ENCODE results near the gene PIP4K2B. TPM values are rescaled to one million over a fixed set of nuclear protein-coding genes. Genes with fewer than 3 reads are reported as not detected.
"Not testable (repeated sequence)": the region's sequence is repeated elsewhere in the genome, so short reads cannot be mapped to it uniquely, and the experiment has no call there.

The PIP4K2B gene
- total RNA-seq, 4 donors from 2014 or later = 15.3 to 63.5 (median 23.5) TPM

DNA sequence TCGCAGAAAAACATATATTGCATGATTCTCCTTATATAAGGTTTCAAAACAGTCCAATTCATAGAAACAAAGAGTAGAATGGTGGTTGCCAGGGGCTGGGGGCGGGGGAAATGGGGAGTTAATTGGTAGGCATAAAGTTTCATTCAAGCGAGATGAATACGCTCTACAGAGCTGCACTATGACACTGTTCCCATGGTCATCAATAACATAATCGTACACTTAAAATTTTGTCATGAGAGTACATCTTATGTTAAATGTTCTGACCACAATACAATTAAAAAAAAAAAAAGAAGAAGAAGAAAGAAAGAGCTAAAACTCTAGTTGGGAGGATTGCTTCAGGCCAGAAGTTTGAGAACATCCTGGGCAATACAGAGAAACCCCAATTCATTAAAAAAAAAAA is 5.1 kb downstream of the PIP4K2B start:
- H3K4me1 ChIP-seq = peaks cover 19 to 31% (median 27%) of the 10 kb centered on the region in 4 donors
- no peak overlapping the region for H3K27ac ChIP-seq
- no peaks in the 10 kb centered on the region for H3K27me3 ChIP-seq
- TF ChIP-seq, protein P1, sequence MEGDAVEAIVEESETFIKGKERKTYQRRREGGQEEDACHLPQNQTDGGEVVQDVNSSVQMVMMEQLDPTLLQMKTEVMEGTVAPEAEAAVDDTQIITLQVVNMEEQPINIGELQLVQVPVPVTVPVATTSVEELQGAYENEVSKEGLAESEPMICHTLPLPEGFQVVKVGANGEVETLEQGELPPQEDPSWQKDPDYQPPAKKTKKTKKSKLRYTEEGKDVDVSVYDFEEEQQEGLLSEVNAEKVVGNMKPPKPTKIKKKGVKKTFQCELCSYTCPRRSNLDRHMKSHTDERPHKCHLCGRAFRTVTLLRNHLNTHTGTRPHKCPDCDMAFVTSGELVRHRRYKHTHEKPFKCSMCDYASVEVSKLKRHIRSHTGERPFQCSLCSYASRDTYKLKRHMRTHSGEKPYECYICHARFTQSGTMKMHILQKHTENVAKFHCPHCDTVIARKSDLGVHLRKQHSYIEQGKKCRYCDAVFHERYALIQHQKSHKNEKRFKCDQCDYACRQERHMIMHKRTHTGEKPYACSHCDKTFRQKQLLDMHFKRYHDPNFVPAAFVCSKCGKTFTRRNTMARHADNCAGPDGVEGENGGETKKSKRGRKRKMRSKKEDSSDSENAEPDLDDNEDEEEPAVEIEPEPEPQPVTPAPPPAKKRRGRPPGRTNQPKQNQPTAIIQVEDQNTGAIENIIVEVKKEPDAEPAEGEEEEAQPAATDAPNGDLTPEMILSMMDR (IDR thresholded peaks at IDR 0.05) = no peak
- TF ChIP-seq POLR2AphosphoS5 (IDR thresholded peaks at IDR 0.05) (no peak), EP300 (IDR thresholded peaks at IDR 0.05; ENCODE audit: low read depth) (no peak), POLR2A (IDR thresholded peaks at IDR 0.05) (no peak)
- intact Hi-C loops (cut with DNase I; ENCODE audit: low total_unique reads) (no loop called here), in situ Hi-C loops (cut with MboI; ENCODE audit: low pct_ligation_motif_present in 1 of 4, low pct_unique_long_range_greater_than_20kb in 1 of 4, low sequenced_read_pairs in 3 of 4) (no loop called here)
- H3K36me3 ChIP-seq = no peaks in the 10 kb centered on the region
- DNase-seq = no peak
- H3K9me3 ChIP-seq = no peaks in the 10 kb centered on the region
- whole genome bisulfite sequencing, 2 donors (ENCODE audit: low coverage in 1 of 2) = 94 to 95% methylated on average over 5 of the region's 5 CpGs
- no peak overlapping the region for H3K4me3 ChIP-seq

DNA sequence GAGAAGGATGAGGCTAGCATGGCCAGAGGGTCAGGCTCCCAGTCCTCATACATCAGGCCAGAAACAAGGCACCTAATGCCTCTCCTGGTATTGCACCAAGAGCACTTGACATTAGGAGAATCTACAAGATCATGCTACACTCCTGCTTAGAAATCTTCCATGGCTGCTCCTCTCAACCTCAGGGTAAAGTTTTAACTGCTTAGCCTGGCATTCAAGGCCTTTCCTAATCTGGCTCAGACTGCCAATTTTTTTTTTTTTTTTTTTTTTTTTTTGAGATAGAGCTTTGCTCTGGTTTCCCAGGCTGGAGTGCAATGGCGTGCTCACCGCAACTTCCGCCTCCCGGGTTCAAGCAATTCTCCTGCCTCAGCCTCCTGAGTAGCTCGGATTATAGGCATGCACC is 8.2 kb downstream of the PIP4K2B start:
- intact Hi-C loops (cut with DNase I; ENCODE audit: low total_unique reads) (no loop called here), in situ Hi-C loops (cut with MboI; ENCODE audit: low pct_ligation_motif_present in 1 of 4, low pct_unique_long_range_greater_than_20kb in 1 of 4, low sequenced_read_pairs in 3 of 4) (no loop called here)
- Histone ChIP-seq H3K27ac (no peak overlapping the region), H3K9me3 (no peaks in the 10 kb centered on the region), H3K36me3 (peaks cover 0 to 9% (median 3%) of the 10 kb centered on the region in 4 donors), H3K4me1 (peaks cover 0 to 4% (median 1%) of the 10 kb centered on the region in 4 donors), H3K27me3 (no peaks in the 10 kb centered on the region), H3K4me3 (no peak overlapping the region)
- DNase-seq = no peak
- WGBS, 2 donors (ENCODE audit: low coverage in 1 of 2) = 87 to 100% methylated on average over 2 to 5 of the region's 5 CpGs
- TF ChIP-seq POLR2AphosphoS5 (IDR thresholded peaks at IDR 0.05) (no peak), POLR2A (IDR thresholded peaks at IDR 0.05) (no peak), EP300 (IDR thresholded peaks at IDR 0.05; ENCODE audit: low read depth) (no peak)
- TF ChIP-seq, protein P1 (IDR thresholded peaks at IDR 0.05) = no peak

DNA sequence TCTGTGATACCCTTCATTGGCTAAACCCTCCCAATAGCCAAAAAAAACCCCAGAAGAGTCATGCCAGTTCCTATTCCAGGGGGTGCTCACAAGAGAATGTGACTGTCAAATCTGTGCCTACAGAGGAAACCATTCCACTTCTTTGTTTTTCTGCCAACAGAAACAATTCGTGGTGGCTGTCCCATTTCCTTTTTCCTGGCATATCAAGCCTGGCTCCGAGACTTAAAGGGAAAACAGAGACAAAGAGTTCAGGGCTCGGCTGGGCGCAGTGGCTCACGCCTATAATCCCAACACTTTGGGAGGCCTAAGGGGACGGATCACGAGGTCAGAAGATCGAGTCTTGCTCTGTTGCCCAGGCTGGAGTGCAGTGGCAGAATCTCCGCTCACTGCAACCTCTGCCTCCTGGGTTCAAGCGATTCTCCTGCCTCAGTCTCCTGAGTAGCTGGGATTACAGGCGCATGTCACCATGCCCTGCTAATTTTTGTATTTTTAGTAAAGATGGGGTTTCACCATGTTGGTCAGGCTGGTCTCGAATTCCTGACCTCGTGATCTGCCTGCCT is 9.1 kb downstream of the PIP4K2B start:
- intact Hi-C loops (cut with DNase I; ENCODE audit: low total_unique reads); H3K27ac ChIP-seq; H3K4me1 ChIP-seq; H3K27me3 ChIP-seq; H3K4me3 ChIP-seq; H3K9me3 ChIP-seq; in situ Hi-C loops (cut with MboI; ENCODE audit: low pct_ligation_motif_present in 1 of 4, low pct_unique_long_range_greater_than_20kb in 1 of 4, low sequenced_read_pairs in 3 of 4); DNase-seq: not testable (repeated sequence)
- WGBS, 2 donors (ENCODE audit: low coverage in 1 of 2) = 83 to 85% methylated on average over 6 to 13 of the region's 13 CpGs
- peaks cover 0 to 16% (median 10%) of the 10 kb centered on the region in 4 donors for H3K36me3 ChIP-seq

DNA sequence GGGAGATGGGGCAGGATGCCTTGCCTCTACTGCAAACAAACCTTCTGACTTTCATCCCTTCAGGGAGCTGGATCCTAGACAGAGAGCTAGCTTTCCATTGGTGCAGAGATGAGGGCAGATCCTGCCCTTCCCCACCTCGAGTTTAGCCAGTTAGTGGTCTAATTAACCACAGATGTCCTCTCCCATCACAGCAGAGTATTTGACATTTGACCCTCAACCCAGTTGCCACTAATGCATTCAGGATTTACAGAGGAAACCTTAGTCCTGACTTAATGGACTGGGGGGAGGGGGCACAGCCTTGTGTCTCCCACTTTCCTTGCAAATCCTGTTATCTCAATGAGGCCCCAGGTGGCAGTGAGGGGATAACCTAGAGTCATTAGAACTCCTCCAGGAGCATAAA is 10.2 kb downstream of the PIP4K2B start:
- Histone ChIP-seq H3K27me3 (no peaks in the 10 kb centered on the region), H3K9me3 (no peaks in the 10 kb centered on the region), H3K4me3 (no peak overlapping the region), H3K27ac (no peak overlapping the region), H3K36me3 (peaks cover 0 to 26% (median 15%) of the 10 kb centered on the region in 4 donors), H3K4me1 (no peaks in the 10 kb centered on the region)
- intact Hi-C loops (cut with DNase I; ENCODE audit: low total_unique reads) (no loop called here), in situ Hi-C loops (cut with MboI; ENCODE audit: low pct_ligation_motif_present in 1 of 4, low pct_unique_long_range_greater_than_20kb in 1 of 4, low sequenced_read_pairs in 3 of 4) (no loop called here)
- 7% methylated on average over 1 of the region's 1 CpG; no CpG with 5 or more reads in 1 of the 2 donors for WGBS, 2 donors (ENCODE audit: low coverage in 1 of 2)
- DNase-seq = no peak
- TF ChIP-seq EP300 (IDR thresholded peaks at IDR 0.05; ENCODE audit: low read depth) (no peak), POLR2A (IDR thresholded peaks at IDR 0.05) (no peak), POLR2AphosphoS5 (IDR thresholded peaks at IDR 0.05) (no peak)
- TF ChIP-seq, protein P1 (IDR thresholded peaks at IDR 0.05) = no peak

DNA sequence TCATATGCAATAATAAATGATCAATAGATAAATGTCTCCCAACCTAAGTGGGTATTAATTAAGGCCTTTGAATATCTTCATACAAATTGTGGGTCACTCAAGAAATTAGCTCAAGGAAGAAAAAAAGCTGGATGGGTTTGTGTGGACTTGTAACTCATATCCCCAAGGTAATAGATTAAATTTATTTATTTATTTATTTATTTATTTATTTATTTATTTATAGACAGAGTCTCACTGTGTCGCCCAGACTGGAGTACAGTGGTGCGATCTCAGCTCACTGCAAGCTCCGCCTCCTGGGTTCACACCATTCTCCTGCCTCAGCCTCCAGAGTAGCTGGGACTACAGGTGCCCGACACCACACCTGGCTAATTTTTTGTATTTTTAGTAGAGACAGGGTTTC is 11.4 kb downstream of the PIP4K2B start:
- H3K4me3 ChIP-seq; DNase-seq; H3K27me3 ChIP-seq; H3K9me3 ChIP-seq; H3K27ac ChIP-seq; intact Hi-C loops (cut with DNase I; ENCODE audit: low total_unique reads); in situ Hi-C loops (cut with MboI; ENCODE audit: low pct_ligation_motif_present in 1 of 4, low pct_unique_long_range_greater_than_20kb in 1 of 4, low sequenced_read_pairs in 3 of 4); H3K4me1 ChIP-seq: not testable (repeated sequence)
- 92 to 98% methylated on average over 2 to 4 of the region's 4 CpGs for whole genome bisulfite sequencing, 2 donors (ENCODE audit: low coverage in 1 of 2)
- H3K36me3 ChIP-seq = peaks cover 0 to 35% (median 20%) of the 10 kb centered on the region in 4 donors
